Measurements from ENCODE around the gene AQP7.
"Not testable (repeated sequence)": the region's sequence is repeated elsewhere in the genome, so short reads cannot be mapped to it uniquely, and the experiment has no call there.

- TF ChIP-seq CTCF, POLR2A, EP300 (IDR thresholded peaks at IDR 0.05): not testable (repeated sequence)
Observed at GRCh38 chr9:33397801-33398200, 4.6 kb downstream of the AQP7 start.
